PC-3 (cell line): ENCODE data around the gene HOXC9. TPM values are rescaled to one million over a fixed set of nuclear protein-coding genes. Genes with fewer than 3 reads are reported as not detected.

ENCODE experiments used
- ATAC-seq: fragments of 200-7000 bp; cut with Tn5 transposase; 2 replicates; pipeline ENCODE4 v1.9.1; 2020; ENCODE audit warnings: mild to moderate bottlenecking, moderate library complexity
- BruUV-seq: library from RNA; stranded (reverse); fragments of 400-500 nt; replicated peaks from 2 replicates; lab custom pipeline; 2021; lab: Mats Ljungman, UMichigan
- CTCF ChIA-PET: fragments of 300-600 bp; sonication (Branson Sonifier 250); formaldehyde crosslinking; loops from one replicate; lab custom pipeline; 2022; ENCODE audit warnings: antibody characterized with exemption; lab: Charles Lee
- POLR2A ChIA-PET: fragments of 300-600 bp; sonication (Branson Sonifier 250); formaldehyde crosslinking; loops from one replicate; lab custom pipeline; 2022; ENCODE audit warnings: antibody characterized with exemption; ENCODE audit not compliant: unreplicated experiment; lab: Charles Lee
- DNase-seq: peaks from one replicate; pipeline ENCODE4 v3.0.0-alpha.2; 2015
- H2AFZ ChIP-seq: fragments of 300-600 bp; sonication (generic); 2 replicates; pipeline ENCODE4 v1.6.0; 2016; ENCODE audit warnings: antibody characterized with exemption, low read length
- H3F3A ChIP-seq: fragments of 300-600 bp; sonication (generic); one replicate; pipeline ENCODE4 v1.6.0; 2017; ENCODE audit warnings: antibody characterized with exemption, low read length, control low read depth, mild to moderate bottlenecking; ENCODE audit not compliant: unreplicated experiment
- H3K27ac ChIP-seq: fragments of 300-600 bp; sonication (generic); 2 replicates; pipeline ENCODE4 v1.5.1; 2016; ENCODE audit warnings: mild to moderate bottlenecking, low read length
- H3K27me3 ChIP-seq: fragments of 300-600 bp; sonication (generic); 2 replicates; pipeline ENCODE4 v1.6.1; 2016; ENCODE audit warnings: low read length, mixed read lengths
- H3K36me3 ChIP-seq: fragments of 300-600 bp; sonication (generic); 2 replicates; pipeline ENCODE4 v1.6.1; 2016; ENCODE audit warnings: low read depth, mixed run types, low read length, mixed read lengths
- H3K4me1 ChIP-seq: fragments of 300-600 bp; sonication (generic); 2 replicates; pipeline ENCODE4 v1.5.1; 2016; ENCODE audit warnings: low read length; ENCODE audit not compliant: insufficient read depth
- H3K4me2 ChIP-seq: fragments of 300-600 bp; sonication (generic); 2 replicates; pipeline ENCODE4 v1.6.0; 2016; ENCODE audit warnings: low read length
- H3K4me3 ChIP-seq: fragments of 300-600 bp; sonication (generic); 2 replicates; pipeline ENCODE4 v1.5.1; 2016; ENCODE audit warnings: mild to moderate bottlenecking, low read length, mixed read lengths
- H3K79me2 ChIP-seq: fragments of 300-600 bp; sonication (generic); 2 replicates; pipeline ENCODE4 v1.6.1; 2017; ENCODE audit warnings: low read length, mixed read lengths
- H3K9ac ChIP-seq: fragments of 300-600 bp; sonication (generic); 2 replicates; pipeline ENCODE4 v1.6.0; 2016; ENCODE audit warnings: mild to moderate bottlenecking, low read length
- H3K9me2 ChIP-seq: fragments of 300-600 bp; sonication (generic); replicated peaks from 2 replicates; pipeline ENCODE4 v1.6.1; 2016; ENCODE audit warnings: mixed run types, low read length, mixed read lengths
- H3K9me3 ChIP-seq: fragments of 300-600 bp; sonication (generic); 2 replicates; pipeline ENCODE4 v1.6.1; 2016; ENCODE audit warnings: low read length, mixed read lengths
- H4K20me1 ChIP-seq: fragments of 300-600 bp; sonication (generic); 2 replicates; pipeline ENCODE4 v1.6.1; 2016; ENCODE audit warnings: low read length, mixed read lengths
- EZH2 ChIP-seq: fragments of 300-600 bp; sonication (generic); IDR thresholded peaks from one replicate; pipeline ENCODE4 v1.6.1; 2017; ENCODE audit warnings: antibody characterized with exemption, mild to moderate bottlenecking, low read length; ENCODE audit not compliant: unreplicated experiment
- EZH2phosphoT487 ChIP-seq: fragments of 300-600 bp; sonication (generic); IDR thresholded peaks from 2 replicates; pipeline ENCODE4 v1.6.1; 2018; ENCODE audit warnings: mild to moderate bottlenecking, antibody characterized with exemption, low read length, borderline replicate concordance
- intact Hi-C: fragments of 100-400 bp; cut with micrococcal nuclease; formaldehyde crosslinking; loops from 2 replicates; pipeline ENCODE4 v1.9.0; 2023
- total RNA-seq: library from RNA; depleted of rRNA; stranded (reverse); fragments of >200 nt; gene quantifications from 2 replicates; pipeline ENCODE4 v1.2.3, GENCODE V29; 2014
- TF ChIP-seq, protein P1 (sequence below): fragments of 300-600 bp; sonication (generic); conservative IDR thresholded peaks from 2 replicates; pipeline ENCODE4 v1.5.1; 2017; ENCODE audit warnings: antibody characterized with exemption, low read depth, mild to moderate bottlenecking, low read length

The HOXC9 gene
- total RNA-seq, 1 experiment from 2014 or later: 1.5 TPM

GRCh38 chr12:54011665-54012532 lies 11.9 kb downstream of the HOXC9 start:
- CTCF ChIA-PET: interaction anchor here (1.0 kb wide), 1 partner anchor 189 kb away, joined by 4 read pairs; no protein-coding TSS in a partner anchor
- H2AFZ ChIP-seq: no peak overlapping the region
- no peaks in the 10 kb centered on the region for H3K9me2 ChIP-seq
- intact Hi-C loops: no loop called here
- peaks cover 49% of the 10 kb centered on the region for H3K4me1 ChIP-seq
- POLR2A ChIA-PET: interaction anchor here (0.6 kb wide), 1 partner anchor 16 kb away, joined by 4 read pairs; the partner anchor contains the start of gene HOXC6
- H3K36me3 ChIP-seq: no peaks in the 10 kb centered on the region
- peak overlapping the region; percentile 99 for H3K4me2 ChIP-seq
- no peak overlapping the region for H3K9ac ChIP-seq
- DNase-seq (no peak), ATAC-seq (no peak)
- TF ChIP-seq, protein P1, sequence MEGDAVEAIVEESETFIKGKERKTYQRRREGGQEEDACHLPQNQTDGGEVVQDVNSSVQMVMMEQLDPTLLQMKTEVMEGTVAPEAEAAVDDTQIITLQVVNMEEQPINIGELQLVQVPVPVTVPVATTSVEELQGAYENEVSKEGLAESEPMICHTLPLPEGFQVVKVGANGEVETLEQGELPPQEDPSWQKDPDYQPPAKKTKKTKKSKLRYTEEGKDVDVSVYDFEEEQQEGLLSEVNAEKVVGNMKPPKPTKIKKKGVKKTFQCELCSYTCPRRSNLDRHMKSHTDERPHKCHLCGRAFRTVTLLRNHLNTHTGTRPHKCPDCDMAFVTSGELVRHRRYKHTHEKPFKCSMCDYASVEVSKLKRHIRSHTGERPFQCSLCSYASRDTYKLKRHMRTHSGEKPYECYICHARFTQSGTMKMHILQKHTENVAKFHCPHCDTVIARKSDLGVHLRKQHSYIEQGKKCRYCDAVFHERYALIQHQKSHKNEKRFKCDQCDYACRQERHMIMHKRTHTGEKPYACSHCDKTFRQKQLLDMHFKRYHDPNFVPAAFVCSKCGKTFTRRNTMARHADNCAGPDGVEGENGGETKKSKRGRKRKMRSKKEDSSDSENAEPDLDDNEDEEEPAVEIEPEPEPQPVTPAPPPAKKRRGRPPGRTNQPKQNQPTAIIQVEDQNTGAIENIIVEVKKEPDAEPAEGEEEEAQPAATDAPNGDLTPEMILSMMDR: no peak
- TF ChIP-seq EZH2phosphoT487 (no peak), EZH2 (no peak)
- no TSS peak for BruUV-seq
- no peaks in the 10 kb centered on the region for H3K9me3 ChIP-seq
- H3K4me3 ChIP-seq: peak overlapping the region; percentile 78; the same call in 1 of the 2 replicates
- no peaks in the 10 kb centered on the region for H4K20me1 ChIP-seq
- no peaks in the 10 kb centered on the region for H3K27me3 ChIP-seq
- no peak overlapping the region for H3K27ac ChIP-seq
- H3F3A ChIP-seq: no peaks in the 10 kb centered on the region
- H3K79me2 ChIP-seq: peaks cover 24% of the 10 kb centered on the region

- Histone ChIP-seq H3K27ac (0 out of 2 replicates have a peak overlapping the region, but pooled peaks have one; percentile 10), H3K4me3 (no peak overlapping the region), H3K9me2 (no peaks in the 10 kb centered on the region), H3K4me2 (peak overlapping the region; percentile 16; the same call in 1 of the 2 replicates), H3K36me3 (no peaks in the 10 kb centered on the region), H3F3A (no peaks in the 10 kb centered on the region), H2AFZ (no peak overlapping the region), H3K27me3 (no peaks in the 10 kb centered on the region), H3K79me2 (peaks cover 33% of the 10 kb centered on the region), H3K4me1 (peaks cover 49% of the 10 kb centered on the region), H3K9me3 (no peaks in the 10 kb centered on the region), H4K20me1 (no peaks in the 10 kb centered on the region), H3K9ac (no peak overlapping the region)
- BruUV-seq: no TSS peak
- ChIA-PET CTCF (interaction anchor here (0.5 to 1.0 kb wide), 3 partner anchors 28 to 188 kb away, joined by 3 to 8 read pairs (median 4); partner anchors contain the start of gene HOXC10), POLR2A (interaction anchor here (0.6 kb wide), 2 partner anchors 14 to 15 kb away, joined by 4 to 7 read pairs; partner anchors contain the start of gene HOXC6)
- ATAC-seq: peak; percentile 5; the same call in 1 of the 2 replicates
- TF ChIP-seq EZH2: no peak
- TF ChIP-seq, protein P1: no peak
- TF ChIP-seq EZH2phosphoT487: no peak
- intact Hi-C loops: no loop called here
- DNase-seq: peak; percentile 33
These were observed 12.9 kb downstream of the HOXC9 start for GRCh38 chr12:54012631-54013409.
